T-helper 9 cell (primary cell): ENCODE results near the gene GPATCH3.
"Not testable (repeated sequence)": the region's sequence is repeated elsewhere in the genome, so short reads cannot be mapped to it uniquely, and the experiment has no call there.

Experiments
- DNase-seq: peaks from one replicate; pipeline ENCODE4 v3.0.0-alpha.2; 2020

GPATCH3 gene

GRCh38 chr1:26862781-26863684 lies 37.2 kb downstream of the GPATCH3 start, which contains the start of gene SFN:
Gene SFN, plus strand, starts transcription at chr1:26863149. Its CDS starts 64 bp downstream, at chr1:26863213.
- peak; percentile 29 for DNase-seq

- DNase-seq = no peak
Observed at GRCh38 chr1:26861889-26862378, 38.3 kb downstream of the GPATCH3 start.

GRCh38 chr1:26861286-26861701 lies 39.0 kb downstream of the GPATCH3 start:
- no peak for DNase-seq

GRCh38 chr1:26858891-26859640 lies 41.2 kb downstream of the GPATCH3 start:
- DNase-seq = no peak

GRCh38 chr1:26858160-26858559 lies 42.1 kb downstream of the GPATCH3 start:
- no peak for DNase-seq

- no peak for DNase-seq
Observed at GRCh38 chr1:26857473-26858060, 42.7 kb downstream of the GPATCH3 start.

- no peak for DNase-seq
Observed at GRCh38 chr1:26856604-26857469, 43.4 kb downstream of the GPATCH3 start.

- DNase-seq = no peak
Observed at GRCh38 chr1:26856181-26856580, 44.1 kb downstream of the GPATCH3 start.

GRCh38 chr1:26855636-26856035 lies 44.6 kb downstream of the GPATCH3 start:
- no peak for DNase-seq

GRCh38 chr1:26854906-26855305 lies 45.4 kb downstream of the GPATCH3 start:
- DNase-seq = no peak

GRCh38 chr1:26853600-26853999 lies 46.7 kb downstream of the GPATCH3 start:
- DNase-seq = no peak

GRCh38 chr1:26853156-26853555 lies 47.1 kb downstream of the GPATCH3 start:
- peak; percentile 79 for DNase-seq

GRCh38 chr1:26852701-26853100 lies 47.6 kb downstream of the GPATCH3 start:
- DNase-seq = no peak

GRCh38 chr1:26851106-26851684 lies 49.1 kb downstream of the GPATCH3 start:
- no peak for DNase-seq

GRCh38 chr1:26848941-26849774 lies 51.1 kb downstream of the GPATCH3 start:
- DNase-seq = no peak

GRCh38 chr1:26848499-26848898 lies 51.8 kb downstream of the GPATCH3 start:
- DNase-seq = no peak

- not testable (repeated sequence) for DNase-seq
Observed at GRCh38 chr1:26847826-26848225, 52.4 kb downstream of the GPATCH3 start.

GRCh38 chr1:26844424-26845196 lies 55.7 kb downstream of the GPATCH3 start:
- no peak for DNase-seq
